ENCODE measurements around the gene MTRF1.

Gene MTRF1

DNA sequence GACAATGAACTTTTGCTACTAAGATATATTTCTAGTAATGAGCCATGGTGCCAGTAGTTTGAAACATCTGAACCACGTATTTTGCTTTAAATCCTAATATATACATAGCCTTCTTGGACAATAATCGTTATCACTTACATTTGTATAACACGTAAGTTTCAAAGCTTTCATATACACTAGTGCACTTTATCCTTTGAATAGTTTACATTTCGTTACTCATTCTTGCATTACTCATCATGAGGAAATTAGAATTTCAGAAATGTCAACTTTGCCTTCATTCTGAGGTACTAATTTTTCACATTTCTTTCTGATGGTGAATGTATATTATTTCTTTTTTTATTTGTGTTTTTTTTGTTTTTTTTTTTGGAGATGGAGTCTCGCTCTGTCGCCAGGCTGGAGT lies 74.8 kb downstream of the MTRF1 start:
- Histone ChIP-seq H3K9ac (ENCODE audit: low read length) (no peak overlapping the region), H3K27me3 (ENCODE audit: insufficient read depth, low read length) (no peaks in the 10 kb centered on the region), H3K4me1 (ENCODE audit: insufficient read depth, low read length, severe bottlenecking) (peaks cover under 1% of the 10 kb centered on the region), H3K9me2 (ENCODE audit: low read depth, low read length) (no peaks in the 10 kb centered on the region), H3K27ac (ENCODE audit: low read depth, low read length, poor library complexity, severe bottlenecking) (no peak overlapping the region), H2AFZ (ENCODE audit: low read length) (no peak overlapping the region), H3K4me2 (ENCODE audit: low read length) (no peak overlapping the region), H4K20me1 (ENCODE audit: insufficient read depth, low read length) (no peaks in the 10 kb centered on the region), H3K79me2 (ENCODE audit: insufficient read depth, low read length) (no peaks in the 10 kb centered on the region), H3K4me3 (ENCODE audit: low read depth, low read length, poor library complexity, severe bottlenecking) (no peak overlapping the region), H3K36me3 (ENCODE audit: insufficient read depth, low read length) (peaks cover 26% of the 10 kb centered on the region), H3K9me3 (ENCODE audit: low read length) (peaks cover 9% of the 10 kb centered on the region; the same call in 1 of the 2 replicates), H3F3A (ENCODE audit: insufficient read depth, low read length) (no peaks in the 10 kb centered on the region)
- TF ChIP-seq, protein P1, sequence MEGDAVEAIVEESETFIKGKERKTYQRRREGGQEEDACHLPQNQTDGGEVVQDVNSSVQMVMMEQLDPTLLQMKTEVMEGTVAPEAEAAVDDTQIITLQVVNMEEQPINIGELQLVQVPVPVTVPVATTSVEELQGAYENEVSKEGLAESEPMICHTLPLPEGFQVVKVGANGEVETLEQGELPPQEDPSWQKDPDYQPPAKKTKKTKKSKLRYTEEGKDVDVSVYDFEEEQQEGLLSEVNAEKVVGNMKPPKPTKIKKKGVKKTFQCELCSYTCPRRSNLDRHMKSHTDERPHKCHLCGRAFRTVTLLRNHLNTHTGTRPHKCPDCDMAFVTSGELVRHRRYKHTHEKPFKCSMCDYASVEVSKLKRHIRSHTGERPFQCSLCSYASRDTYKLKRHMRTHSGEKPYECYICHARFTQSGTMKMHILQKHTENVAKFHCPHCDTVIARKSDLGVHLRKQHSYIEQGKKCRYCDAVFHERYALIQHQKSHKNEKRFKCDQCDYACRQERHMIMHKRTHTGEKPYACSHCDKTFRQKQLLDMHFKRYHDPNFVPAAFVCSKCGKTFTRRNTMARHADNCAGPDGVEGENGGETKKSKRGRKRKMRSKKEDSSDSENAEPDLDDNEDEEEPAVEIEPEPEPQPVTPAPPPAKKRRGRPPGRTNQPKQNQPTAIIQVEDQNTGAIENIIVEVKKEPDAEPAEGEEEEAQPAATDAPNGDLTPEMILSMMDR (IDR thresholded peaks at IDR 0.05; ENCODE audit: low read length) = no peak
- TF ChIP-seq EZH2 (IDR thresholded peaks at IDR 0.05; ENCODE audit: borderline replicate concordance, low read length) = no peak

DNA sequence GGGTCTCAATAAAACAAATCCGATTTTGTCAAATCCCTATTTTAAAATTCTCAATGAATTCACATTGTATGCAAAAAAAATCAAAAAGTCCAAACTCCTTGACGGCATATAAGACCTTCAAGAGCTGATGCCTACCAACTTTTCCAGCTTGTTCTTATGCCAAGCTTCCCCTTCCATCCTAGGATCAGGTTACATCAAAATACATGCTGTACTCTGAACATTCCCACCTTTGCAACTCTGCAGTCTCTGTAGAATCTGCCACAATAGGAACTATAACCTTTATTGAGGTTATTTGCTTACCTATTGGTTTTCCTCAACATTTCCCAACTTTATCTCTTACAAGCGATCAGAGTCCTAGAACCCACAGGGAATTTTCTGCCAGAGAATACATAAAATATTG lies 76.9 kb downstream of the MTRF1 start:
- H3K79me2 ChIP-seq (ENCODE audit: insufficient read depth, low read length) = no peaks in the 10 kb centered on the region
- no peaks in the 10 kb centered on the region for H3K27me3 ChIP-seq (ENCODE audit: insufficient read depth, low read length)
- no peak overlapping the region for H3K4me2 ChIP-seq (ENCODE audit: low read length)
- no peak overlapping the region for H2AFZ ChIP-seq (ENCODE audit: low read length)
- H3K27ac ChIP-seq (ENCODE audit: low read depth, low read length, poor library complexity, severe bottlenecking) = no peak overlapping the region
- H3K9me3 ChIP-seq (ENCODE audit: low read length) = 0 out of 2 replicates have a peak, but pooled peaks cover 3% of the 10 kb centered on the region
- H3K36me3 ChIP-seq (ENCODE audit: insufficient read depth, low read length) = peaks cover 13% of the 10 kb centered on the region; the same call in 1 of the 2 replicates
- no peaks in the 10 kb centered on the region for H4K20me1 ChIP-seq (ENCODE audit: insufficient read depth, low read length)
- no peaks in the 10 kb centered on the region for H3K9me2 ChIP-seq (ENCODE audit: low read depth, low read length)
- H3F3A ChIP-seq (ENCODE audit: insufficient read depth, low read length) = no peaks in the 10 kb centered on the region
- H3K9ac ChIP-seq (ENCODE audit: low read length) = no peak overlapping the region
- H3K4me3 ChIP-seq (ENCODE audit: low read depth, low read length, poor library complexity, severe bottlenecking) = no peak overlapping the region
- no peaks in the 10 kb centered on the region for H3K4me1 ChIP-seq (ENCODE audit: insufficient read depth, low read length, severe bottlenecking)
- TF ChIP-seq, protein P1 (IDR thresholded peaks at IDR 0.05; ENCODE audit: low read length) = no peak
- no peak for TF ChIP-seq EZH2 (IDR thresholded peaks at IDR 0.05; ENCODE audit: borderline replicate concordance, low read length)

DNA sequence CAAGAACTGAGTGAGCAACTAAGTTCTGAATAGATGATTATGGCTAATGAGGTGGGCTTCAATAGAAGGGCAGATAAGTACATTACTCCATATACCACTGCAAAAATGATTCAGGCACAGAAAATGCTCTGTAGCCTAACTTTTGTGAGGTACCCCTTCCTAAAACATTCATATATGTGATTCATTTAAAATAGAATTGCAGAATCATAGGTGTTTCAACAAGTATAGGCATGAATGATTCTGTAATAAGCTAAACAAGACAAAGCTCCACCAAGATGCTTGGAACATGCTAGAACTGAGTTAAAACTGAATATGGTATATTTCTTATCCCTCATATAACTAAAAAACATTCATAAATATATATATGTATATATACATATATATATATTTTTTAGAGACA lies 81.1 kb downstream of the MTRF1 start:
- Histone ChIP-seq H3K9me3 (ENCODE audit: low read length) (no peaks in the 10 kb centered on the region), H3K79me2 (ENCODE audit: insufficient read depth, low read length) (no peaks in the 10 kb centered on the region), H3K4me1 (ENCODE audit: insufficient read depth, low read length, severe bottlenecking) (no peaks in the 10 kb centered on the region), H3K36me3 (ENCODE audit: insufficient read depth, low read length) (no peaks in the 10 kb centered on the region), H3K9me2 (ENCODE audit: low read depth, low read length) (no peaks in the 10 kb centered on the region), H3K27ac (ENCODE audit: low read depth, low read length, poor library complexity, severe bottlenecking) (no peak overlapping the region), H3K27me3 (ENCODE audit: insufficient read depth, low read length) (no peaks in the 10 kb centered on the region), H2AFZ (ENCODE audit: low read length) (no peak overlapping the region), H3F3A (ENCODE audit: insufficient read depth, low read length) (no peaks in the 10 kb centered on the region), H4K20me1 (ENCODE audit: insufficient read depth, low read length) (no peaks in the 10 kb centered on the region), H3K4me2 (ENCODE audit: low read length) (no peak overlapping the region), H3K9ac (ENCODE audit: low read length) (no peak overlapping the region), H3K4me3 (ENCODE audit: low read depth, low read length, poor library complexity, severe bottlenecking) (no peak overlapping the region)
- TF ChIP-seq EZH2 (IDR thresholded peaks at IDR 0.05; ENCODE audit: borderline replicate concordance, low read length) = no peak
- TF ChIP-seq, protein P1 (IDR thresholded peaks at IDR 0.05; ENCODE audit: low read length) = no peak

Data from OCI-LY1 (cell line).